Left hindlimb (tissue), 1 donor: ENCODE measurements around the gene NOD2.

Source experiments
- DNase-seq: peaks from one replicate; pipeline ENCODE4 v3.0.0-alpha.2; 2018

NOD2 gene

DNA sequence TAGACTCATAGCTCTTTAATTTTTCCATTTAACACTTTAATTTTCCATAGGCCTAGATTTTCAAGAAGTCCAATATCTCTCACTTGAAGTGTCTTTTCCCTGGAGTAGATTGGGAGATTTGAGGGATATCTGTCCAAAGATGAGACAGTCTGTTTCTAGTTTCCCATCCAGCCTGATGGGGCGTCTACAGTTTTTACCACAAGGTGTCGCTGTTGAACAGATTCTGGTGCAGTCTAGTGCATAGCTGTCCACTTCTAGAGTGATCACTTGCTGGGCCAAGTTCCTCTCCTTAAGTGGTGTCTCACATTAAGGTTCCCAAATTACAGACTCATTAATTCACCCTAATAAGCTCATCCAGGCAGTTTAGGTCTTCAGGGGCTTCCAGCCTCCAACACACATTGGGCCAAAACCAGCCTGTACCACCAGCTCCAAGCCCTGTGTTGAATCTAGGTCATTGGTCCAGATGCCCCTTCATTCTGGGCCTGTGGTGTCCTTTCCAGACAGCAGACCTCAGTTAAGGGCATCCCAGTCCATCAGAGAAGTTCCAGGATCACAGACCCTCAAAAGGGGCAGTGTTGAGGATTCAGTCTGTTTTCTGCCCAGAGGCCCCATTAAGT, 21.7 kb upstream of the NOD2 start:
- DNase-seq: no peak

DNA sequence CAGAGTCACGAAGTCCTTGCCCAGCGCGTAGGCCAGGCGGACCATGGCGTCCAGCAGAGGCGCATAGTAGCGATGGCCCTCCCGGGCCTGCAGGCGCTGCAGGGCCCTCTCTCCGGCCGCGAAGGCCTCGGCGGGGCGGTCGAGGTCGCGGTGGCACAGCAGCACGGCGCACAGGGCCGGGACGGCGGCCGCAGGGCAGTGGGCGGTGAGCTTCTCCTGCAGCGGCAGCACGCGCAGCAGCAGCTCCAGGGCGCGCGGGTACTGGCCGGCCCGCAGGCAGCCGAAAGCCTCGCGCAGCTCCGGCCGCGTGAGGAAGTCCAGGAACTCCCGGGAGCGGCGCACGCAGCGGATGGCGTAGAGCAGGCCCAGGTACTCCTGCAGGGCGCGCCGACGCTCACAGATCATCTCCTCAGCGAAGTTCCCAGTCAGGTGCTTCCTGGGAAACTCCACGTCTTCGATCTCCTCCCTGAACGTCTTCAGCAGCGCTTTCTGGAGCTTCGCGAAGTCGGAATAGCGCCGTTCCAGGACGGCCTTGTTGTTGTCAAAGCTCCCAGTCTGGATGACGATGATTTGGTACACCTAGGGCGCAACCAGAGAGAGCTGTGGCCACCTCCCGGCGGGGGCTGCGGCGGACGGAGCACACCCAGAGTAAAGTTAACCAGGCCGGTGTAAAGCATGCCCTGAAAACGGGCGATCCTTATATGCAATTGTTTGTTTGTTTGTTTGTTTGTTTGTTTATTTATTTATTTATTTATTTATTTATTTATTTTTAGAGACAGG, 19.7 kb upstream of the NOD2 start:
- DNase-seq: no peak

DNA sequence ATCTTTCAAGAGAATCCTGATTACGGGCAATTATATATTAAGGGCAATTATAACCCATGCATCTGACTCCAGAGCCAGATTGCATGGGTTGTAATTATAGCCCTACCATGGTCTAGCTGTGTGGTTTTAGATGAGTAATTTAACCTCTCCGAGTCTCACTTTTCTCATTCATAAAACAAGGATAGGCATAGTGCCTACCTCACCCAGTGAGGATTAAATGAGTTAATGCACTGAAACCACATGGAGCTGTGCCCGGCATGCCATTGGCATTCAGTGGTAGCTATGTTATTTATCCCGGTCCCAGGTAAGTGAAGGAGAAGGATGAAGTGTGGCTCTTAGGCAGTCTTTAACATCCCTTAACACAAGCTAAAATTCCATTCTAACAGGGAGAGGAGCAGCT, 18.6 kb upstream of the NOD2 start:
- no peak for DNase-seq

- DNase-seq: no peak
These were observed 17.5 kb upstream of the NOD2 start for GRCh38 chr16:50675686-50676610.

DNA sequence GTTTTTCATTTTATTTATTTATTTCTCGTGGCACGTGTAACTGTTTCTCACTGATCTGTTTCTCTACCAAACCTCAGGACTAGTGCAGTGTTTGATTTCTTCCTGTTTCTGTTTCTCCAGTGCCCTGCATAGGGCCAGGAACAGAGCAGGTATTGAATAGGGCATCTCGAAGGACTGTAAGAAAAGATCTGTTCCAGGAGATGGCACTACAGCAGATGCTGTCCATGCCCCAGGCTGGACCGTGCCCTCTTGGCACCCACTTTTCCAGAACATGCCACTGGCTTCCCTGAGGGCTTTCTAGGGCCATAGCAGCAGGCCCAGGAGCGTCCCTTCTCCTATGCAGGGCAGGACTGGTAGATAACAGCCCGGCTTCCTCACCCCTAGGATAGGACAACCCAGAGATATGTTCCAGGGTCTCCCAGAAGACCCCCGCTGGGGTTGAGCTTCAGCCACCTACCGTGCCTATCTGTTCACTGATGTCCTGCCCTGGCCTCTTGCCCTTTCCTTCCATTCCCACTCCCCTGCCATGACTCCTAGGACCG, 16.7 kb upstream of the NOD2 start:
- no peak for DNase-seq

DNA sequence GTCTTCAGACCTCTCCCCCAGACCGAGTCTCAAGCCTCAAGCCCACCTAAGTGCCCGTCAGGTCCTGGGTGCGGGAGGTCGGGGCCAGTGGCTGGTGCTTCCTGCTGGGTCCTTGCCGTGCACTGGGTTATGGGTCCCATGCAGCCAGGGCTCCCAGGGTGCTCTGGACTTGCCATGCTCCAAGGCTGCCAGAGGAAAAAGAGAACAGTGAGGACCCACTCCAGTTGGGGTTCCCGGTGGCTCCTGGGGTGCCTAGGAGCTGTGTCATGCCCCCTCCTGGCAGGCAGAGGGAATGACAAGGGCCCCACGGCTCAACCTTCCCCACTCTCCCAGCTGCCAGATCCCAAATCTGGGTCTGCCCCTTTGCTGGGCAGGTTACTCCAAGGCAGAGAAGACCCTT, 16.1 kb upstream of the NOD2 start:
- DNase-seq: no peak

GRCh38 chr16:50678531-50678930, 14.9 kb upstream of the NOD2 start:
- DNase-seq: no peak

GRCh38 chr16:50679266-50679665, 14.1 kb upstream of the NOD2 start:
- no peak for DNase-seq

- DNase-seq: no peak
These were observed 13.5 kb upstream of the NOD2 start for GRCh38 chr16:50679676-50680555.

DNA sequence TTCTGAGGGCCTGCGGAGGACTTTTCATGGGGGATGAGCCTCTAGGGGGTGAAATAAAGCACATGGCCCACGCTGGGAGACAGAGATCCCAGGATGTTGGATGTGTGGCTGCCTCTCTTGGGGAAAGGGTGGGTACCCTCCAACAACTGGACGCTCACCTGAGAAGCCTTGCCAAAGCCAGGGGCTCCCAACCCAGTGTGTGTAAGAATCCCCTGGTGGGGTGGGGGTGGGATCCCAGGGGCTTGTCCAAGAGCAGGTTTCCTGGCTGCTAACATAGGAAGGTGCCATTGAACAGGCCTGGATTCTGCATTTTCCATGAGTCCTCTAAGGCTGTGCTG, 12.9 kb upstream of the NOD2 start:
- no peak for DNase-seq

GRCh38 chr16:50681021-50681885, 12.2 kb upstream of the NOD2 start, which contains the start of gene SNX20:
Gene SNX20 (minus strand): TSS chr16:50681312. CDS start chr16:50677526, 3,786 bp downstream.
- no peak for DNase-seq

DNA sequence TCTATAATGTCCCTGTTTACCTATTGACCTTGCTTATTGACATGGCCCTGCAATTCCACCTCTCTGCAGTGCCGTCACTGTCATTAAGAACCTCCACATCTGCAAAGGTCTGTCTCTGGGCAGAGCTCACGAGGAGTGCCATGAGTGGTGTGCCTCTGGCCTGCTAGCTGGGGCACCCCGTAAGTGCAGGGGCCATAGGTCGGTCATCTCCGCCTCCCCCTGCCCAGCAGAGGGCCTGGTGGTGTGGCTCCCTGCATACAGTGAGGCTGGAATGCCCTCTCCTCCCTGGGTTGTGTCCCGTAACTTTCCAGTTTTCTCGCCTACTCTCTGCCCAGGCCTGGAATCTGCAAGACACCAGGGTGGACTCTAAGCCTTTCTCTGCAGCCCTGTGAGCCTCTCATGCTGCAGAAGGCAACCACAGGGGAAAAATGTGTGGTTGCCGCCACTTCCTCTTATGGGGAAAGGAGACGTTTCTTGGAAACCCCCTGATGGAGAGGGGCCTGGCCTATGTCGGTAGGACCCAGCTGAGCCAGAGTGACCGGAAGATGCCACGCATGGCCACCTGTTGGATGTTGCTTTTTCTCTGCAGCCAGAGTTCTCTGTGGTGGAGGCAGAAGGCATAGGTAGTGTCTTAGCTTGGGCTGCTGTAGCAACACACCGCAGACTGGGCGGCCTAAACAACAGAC, 9.6 kb upstream of the NOD2 start:
- DNase-seq: no peak

- no peak for DNase-seq
These were observed 8.5 kb upstream of the NOD2 start for GRCh38 chr16:50684823-50685461.

GRCh38 chr16:50685462-50686063, 7.8 kb upstream of the NOD2 start:
- DNase-seq: no peak

- DNase-seq: no peak
These were observed 5.3 kb upstream of the NOD2 start for GRCh38 chr16:50688083-50688482.

GRCh38 chr16:50688867-50689266, 4.5 kb upstream of the NOD2 start:
- DNase-seq: no peak

- DNase-seq: no peak
These were observed 3.2 kb upstream of the NOD2 start for GRCh38 chr16:50690177-50690576.

DNA sequence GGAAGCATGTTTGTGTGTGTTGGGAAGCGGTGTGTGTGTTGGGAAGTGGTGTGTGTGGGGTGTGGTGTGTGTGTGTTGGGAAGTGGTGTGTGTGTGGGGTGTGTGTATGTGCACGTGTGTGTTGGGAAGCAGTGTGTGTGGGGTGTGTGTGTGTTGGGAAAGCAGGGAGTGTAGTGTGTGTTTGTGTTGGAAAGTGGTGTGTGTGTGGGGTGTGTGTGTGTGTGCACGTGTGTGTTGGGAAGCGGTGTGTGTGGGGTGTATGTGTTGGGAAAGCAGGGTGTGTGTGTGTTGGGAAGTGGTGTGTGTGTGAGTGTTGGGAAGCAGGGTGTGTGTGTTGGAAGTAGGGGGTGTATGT, 785 bp upstream of the NOD2 start:
- DNase-seq: no peak

DNA sequence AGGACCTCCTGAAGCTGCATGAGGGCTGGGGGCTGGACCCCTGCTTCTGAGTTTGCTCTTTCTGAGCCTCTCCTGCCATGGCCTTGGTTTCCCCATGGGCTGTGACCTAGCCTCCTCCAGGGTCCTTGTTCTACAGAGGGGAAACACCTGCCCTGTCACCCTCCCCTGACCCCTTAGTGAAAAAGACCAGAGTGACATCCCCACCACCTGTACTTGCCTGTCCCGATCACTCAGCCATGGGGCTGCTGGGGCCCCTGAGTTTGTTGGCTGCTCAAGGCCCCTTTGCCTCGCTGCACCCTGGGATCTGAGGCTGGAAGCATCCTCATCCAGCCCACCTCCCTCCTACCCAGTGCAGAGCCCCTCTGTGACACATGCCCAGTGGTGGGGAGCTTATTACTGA, 800 bp downstream of the NOD2 start:
- no peak for DNase-seq
